ENCODE data around the gene CDT1.
"Not testable (repeated sequence)": the region's sequence is repeated elsewhere in the genome, so short reads cannot be mapped to it uniquely, and the experiment has no call there.

CDT1 gene

DNA sequence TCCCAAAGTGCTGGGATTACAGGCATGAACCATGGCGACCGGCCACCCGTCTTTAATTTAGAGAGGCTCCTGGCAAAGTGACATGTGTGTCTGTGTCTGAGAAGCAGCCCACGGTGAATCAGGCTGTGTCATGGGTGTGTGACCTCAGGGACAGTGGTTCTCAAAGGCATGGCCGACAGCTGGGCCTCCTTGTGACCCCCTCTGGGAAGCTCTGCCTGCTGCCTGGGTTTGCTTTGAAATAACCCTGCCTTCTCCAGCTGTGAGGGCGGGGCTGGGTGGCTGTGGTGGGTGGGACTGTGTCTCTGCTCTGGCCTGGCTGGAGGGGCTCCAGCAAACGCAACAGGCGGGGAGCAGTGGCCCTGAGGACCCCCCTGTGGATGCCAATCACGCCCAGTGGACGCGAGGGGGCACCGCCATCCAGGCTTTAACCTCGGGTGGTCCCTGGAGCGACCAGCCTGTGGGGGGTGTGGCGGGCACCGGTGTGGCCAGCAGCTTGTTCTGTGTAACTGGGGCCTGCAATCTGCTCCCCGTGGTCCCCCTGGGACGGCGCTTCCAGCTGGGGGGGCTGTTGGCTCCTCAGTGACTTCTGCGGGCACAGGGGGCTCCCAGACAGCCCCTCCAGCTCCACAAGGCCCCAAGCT, 16.9 kb downstream of the CDT1 start:
- Histone ChIP-seq H3K27me3 (ENCODE audit: insufficient read depth, low read depth) (no peaks in the 10 kb centered on the region), H3K36me3 (ENCODE audit: insufficient read depth) (no peaks in the 10 kb centered on the region), H4K20me1 (ENCODE audit: insufficient read depth) (no peaks in the 10 kb centered on the region), H3K4me3 (IDR thresholded peaks at IDR 0.05; ENCODE audit: insufficient read depth, low read depth, low read length) (no peak overlapping the region), H3K79me2 (ENCODE audit: insufficient read depth, low read depth) (no peaks in the 10 kb centered on the region), H3K4me1 (ENCODE audit: low read depth, poor library complexity, severe bottlenecking) (peaks cover 4% of the 10 kb centered on the region), H3K4me2 (no peak overlapping the region), H3K9ac (no peak overlapping the region), H2AFZ (ENCODE audit: low read depth) (no peak overlapping the region), H3K27ac (no peak overlapping the region)
- TF ChIP-seq, protein P1, sequence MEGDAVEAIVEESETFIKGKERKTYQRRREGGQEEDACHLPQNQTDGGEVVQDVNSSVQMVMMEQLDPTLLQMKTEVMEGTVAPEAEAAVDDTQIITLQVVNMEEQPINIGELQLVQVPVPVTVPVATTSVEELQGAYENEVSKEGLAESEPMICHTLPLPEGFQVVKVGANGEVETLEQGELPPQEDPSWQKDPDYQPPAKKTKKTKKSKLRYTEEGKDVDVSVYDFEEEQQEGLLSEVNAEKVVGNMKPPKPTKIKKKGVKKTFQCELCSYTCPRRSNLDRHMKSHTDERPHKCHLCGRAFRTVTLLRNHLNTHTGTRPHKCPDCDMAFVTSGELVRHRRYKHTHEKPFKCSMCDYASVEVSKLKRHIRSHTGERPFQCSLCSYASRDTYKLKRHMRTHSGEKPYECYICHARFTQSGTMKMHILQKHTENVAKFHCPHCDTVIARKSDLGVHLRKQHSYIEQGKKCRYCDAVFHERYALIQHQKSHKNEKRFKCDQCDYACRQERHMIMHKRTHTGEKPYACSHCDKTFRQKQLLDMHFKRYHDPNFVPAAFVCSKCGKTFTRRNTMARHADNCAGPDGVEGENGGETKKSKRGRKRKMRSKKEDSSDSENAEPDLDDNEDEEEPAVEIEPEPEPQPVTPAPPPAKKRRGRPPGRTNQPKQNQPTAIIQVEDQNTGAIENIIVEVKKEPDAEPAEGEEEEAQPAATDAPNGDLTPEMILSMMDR (conservative IDR thresholded peaks at IDR 0.05; ENCODE audit: low read depth, low read length) = no peak

DNA sequence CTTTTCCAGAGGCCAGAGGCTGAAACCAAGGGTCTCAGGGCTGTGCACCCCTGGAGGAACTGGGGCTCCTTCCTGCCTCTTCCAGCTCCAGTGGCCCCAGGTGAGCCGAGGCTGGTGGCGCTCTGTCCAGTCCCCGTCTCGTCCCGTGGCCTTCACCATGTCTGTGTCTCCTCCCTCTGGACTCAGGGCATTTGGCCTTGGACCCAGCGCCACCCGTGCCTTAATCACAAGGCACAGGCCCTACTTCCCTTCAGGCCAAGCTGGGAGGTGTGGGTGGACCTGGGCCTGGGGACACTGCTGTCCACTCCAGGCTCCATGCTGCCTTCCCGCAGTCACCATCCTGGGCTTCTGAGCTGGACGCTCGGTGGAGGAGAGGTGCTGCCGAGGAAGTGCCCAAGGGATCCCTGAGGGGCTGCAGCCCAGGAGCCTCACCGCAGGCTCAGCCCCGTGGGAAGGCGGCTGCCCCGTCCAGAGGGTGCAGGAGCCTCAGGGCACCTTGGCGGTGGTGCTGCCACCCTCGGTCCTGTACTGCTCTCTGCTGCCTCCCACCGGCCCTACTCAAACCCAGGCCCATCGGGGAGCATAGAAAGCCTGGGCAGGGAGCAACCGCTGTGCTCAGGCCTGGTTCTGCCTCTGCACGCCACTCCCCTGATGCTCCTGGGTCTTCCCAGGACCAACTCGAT, 17.7 kb downstream of the CDT1 start:
- Histone ChIP-seq H3K27ac (no peak overlapping the region), H3K4me1 (ENCODE audit: low read depth, poor library complexity, severe bottlenecking) (no peaks in the 10 kb centered on the region), H3K9ac (no peak overlapping the region), H3K79me2 (ENCODE audit: insufficient read depth, low read depth) (no peaks in the 10 kb centered on the region), H2AFZ (ENCODE audit: low read depth) (no peak overlapping the region), H3K27me3 (ENCODE audit: insufficient read depth, low read depth) (no peaks in the 10 kb centered on the region), H3K36me3 (ENCODE audit: insufficient read depth) (no peaks in the 10 kb centered on the region), H3K4me3 (IDR thresholded peaks at IDR 0.05; ENCODE audit: insufficient read depth, low read depth, low read length) (no peak overlapping the region), H3K4me2 (no peak overlapping the region), H4K20me1 (ENCODE audit: insufficient read depth) (no peaks in the 10 kb centered on the region)
- TF ChIP-seq, protein P1 (conservative IDR thresholded peaks at IDR 0.05; ENCODE audit: low read depth, low read length) = no peak

GRCh38 chr16:88822281-88823040, 18.9 kb downstream of the CDT1 start:
- Histone ChIP-seq H3K27ac (no peak overlapping the region), H3K9ac (no peak overlapping the region), H3K4me3 (IDR thresholded peaks at IDR 0.05; ENCODE audit: insufficient read depth, low read depth, low read length) (no peak overlapping the region), H3K36me3 (ENCODE audit: insufficient read depth) (no peaks in the 10 kb centered on the region), H3K27me3 (ENCODE audit: insufficient read depth, low read depth) (no peaks in the 10 kb centered on the region), H3K4me2 (no peak overlapping the region), H2AFZ (ENCODE audit: low read depth) (no peak overlapping the region), H4K20me1 (ENCODE audit: insufficient read depth) (no peaks in the 10 kb centered on the region), H3K4me1 (ENCODE audit: low read depth, poor library complexity, severe bottlenecking) (no peaks in the 10 kb centered on the region), H3K79me2 (ENCODE audit: insufficient read depth, low read depth) (no peaks in the 10 kb centered on the region)
- TF ChIP-seq, protein P1 (conservative IDR thresholded peaks at IDR 0.05; ENCODE audit: low read depth, low read length) = no peak

GRCh38 chr16:88823646-88824045, 20.1 kb downstream of the CDT1 start:
- H3K27me3 ChIP-seq (ENCODE audit: insufficient read depth, low read depth); H3K36me3 ChIP-seq (ENCODE audit: insufficient read depth); H3K27ac ChIP-seq; H3K4me3 ChIP-seq (IDR thresholded peaks at IDR 0.05; ENCODE audit: insufficient read depth, low read depth, low read length); H3K4me1 ChIP-seq (ENCODE audit: low read depth, poor library complexity, severe bottlenecking); H2AFZ ChIP-seq (ENCODE audit: low read depth); H3K4me2 ChIP-seq; H4K20me1 ChIP-seq (ENCODE audit: insufficient read depth); H3K9ac ChIP-seq; H3K79me2 ChIP-seq (ENCODE audit: insufficient read depth, low read depth): not testable (repeated sequence)
